ENCODE measurements around the gene TFEB. TPM values are rescaled to one million over a fixed set of nuclear protein-coding genes. Genes with fewer than 3 reads are reported as not detected.
A peak's percentile ranks its signal among the peaks of the same experiment; 100 is the strongest.

The TFEB gene
- total and polyA plus RNA-seq, 4 donors: 13.3 to 38.4 (median 27.8) TPM

DNA sequence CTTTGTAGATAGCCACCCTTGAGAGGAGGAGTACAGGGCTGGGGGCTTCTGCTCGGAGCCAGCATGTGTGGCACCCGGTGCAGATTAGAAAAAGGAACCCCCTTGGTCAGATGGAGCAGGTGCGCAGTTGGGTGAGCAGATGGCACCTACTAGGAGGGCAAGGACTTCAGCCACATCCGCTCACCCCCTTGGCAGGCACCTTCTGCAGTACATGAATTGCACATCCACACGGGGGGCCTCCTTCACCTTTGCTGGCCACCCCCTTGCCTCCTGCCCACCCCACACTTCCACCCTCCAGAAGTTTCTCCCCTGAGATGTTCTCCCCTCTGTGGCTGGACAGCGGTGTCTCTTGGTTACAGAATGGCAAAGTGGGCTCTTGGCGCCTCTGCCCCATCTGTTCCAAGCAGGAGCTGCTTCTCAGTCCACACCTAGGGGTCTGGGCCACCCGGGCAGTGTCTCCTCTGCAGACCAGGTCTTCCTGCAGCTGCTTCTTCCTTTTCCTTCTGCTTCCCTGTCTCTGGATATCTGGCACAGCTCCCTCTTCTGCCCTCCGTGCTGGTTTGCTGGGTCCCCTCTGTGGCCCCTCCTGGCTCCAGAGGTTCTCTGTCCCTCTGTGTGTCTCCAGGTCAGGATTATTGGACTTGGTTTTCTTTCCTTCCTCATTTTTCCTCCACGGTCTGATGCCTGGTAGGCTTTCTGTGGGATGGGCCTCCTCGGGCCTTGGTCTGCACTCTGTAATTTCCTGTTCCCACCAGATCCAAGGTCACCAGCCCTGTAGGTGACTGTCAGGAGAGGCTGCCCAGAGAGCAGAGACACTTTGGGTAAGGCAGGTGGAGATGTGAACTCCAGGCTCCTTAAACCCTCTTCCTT, 93.1 kb downstream of the TFEB start:
- Histone ChIP-seq H3K4me3 (no peak overlapping the region), H3K27ac (ENCODE audit: low read depth in 1 of 2, low read length in 1 of 2) (peak overlapping the region in 1 of 2 donors; percentile 40), H3K36me3 (ENCODE audit: control insufficient read depth in 4 of 4, insufficient read depth in 4 of 4, low read length in 4 of 4) (peaks cover 0 to 40% (median 6%) of the 10 kb centered on the region in 4 donors), H3K9me3 (ENCODE audit: control insufficient read depth in 4 of 4, insufficient read depth in 3 of 4, low read length in 3 of 4) (no peaks in the 10 kb centered on the region), H3K27me3 (ENCODE audit: control insufficient read depth in 3 of 3, insufficient read depth in 3 of 3, low read length in 2 of 3) (no peaks in the 10 kb centered on the region), H3K4me1 (ENCODE audit: control insufficient read depth in 5 of 5, insufficient read depth in 5 of 5, low read length in 5 of 5) (peaks cover 0 to 80% (median 47%) of the 10 kb centered on the region in 5 donors), H3K9ac (ENCODE audit: insufficient read depth in 1 of 2, low read length in 2 of 2) (no peak overlapping the region)
- no peak for DNase-seq
- TF ChIP-seq, protein P1, sequence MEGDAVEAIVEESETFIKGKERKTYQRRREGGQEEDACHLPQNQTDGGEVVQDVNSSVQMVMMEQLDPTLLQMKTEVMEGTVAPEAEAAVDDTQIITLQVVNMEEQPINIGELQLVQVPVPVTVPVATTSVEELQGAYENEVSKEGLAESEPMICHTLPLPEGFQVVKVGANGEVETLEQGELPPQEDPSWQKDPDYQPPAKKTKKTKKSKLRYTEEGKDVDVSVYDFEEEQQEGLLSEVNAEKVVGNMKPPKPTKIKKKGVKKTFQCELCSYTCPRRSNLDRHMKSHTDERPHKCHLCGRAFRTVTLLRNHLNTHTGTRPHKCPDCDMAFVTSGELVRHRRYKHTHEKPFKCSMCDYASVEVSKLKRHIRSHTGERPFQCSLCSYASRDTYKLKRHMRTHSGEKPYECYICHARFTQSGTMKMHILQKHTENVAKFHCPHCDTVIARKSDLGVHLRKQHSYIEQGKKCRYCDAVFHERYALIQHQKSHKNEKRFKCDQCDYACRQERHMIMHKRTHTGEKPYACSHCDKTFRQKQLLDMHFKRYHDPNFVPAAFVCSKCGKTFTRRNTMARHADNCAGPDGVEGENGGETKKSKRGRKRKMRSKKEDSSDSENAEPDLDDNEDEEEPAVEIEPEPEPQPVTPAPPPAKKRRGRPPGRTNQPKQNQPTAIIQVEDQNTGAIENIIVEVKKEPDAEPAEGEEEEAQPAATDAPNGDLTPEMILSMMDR (IDR thresholded peaks at IDR 0.05; ENCODE audit: control extremely low read depth, extremely low read depth): no peak
- WGBS, 2 donors: 68 to 74% methylated on average over 11 of the region's 11 CpGs
- ATAC-seq (ENCODE audit: insufficient read depth, low FRiP score): no peak

- no peaks in the 10 kb centered on the region for H3K9me3 ChIP-seq (ENCODE audit: control insufficient read depth in 4 of 4, insufficient read depth in 3 of 4, low read length in 3 of 4)
- H3K36me3 ChIP-seq (ENCODE audit: control insufficient read depth in 4 of 4, insufficient read depth in 4 of 4, low read length in 4 of 4): peaks cover 0 to 31% (median 4%) of the 10 kb centered on the region in 4 donors
- no peak overlapping the region for H3K9ac ChIP-seq (ENCODE audit: insufficient read depth in 1 of 2, low read length in 2 of 2)
- ATAC-seq (ENCODE audit: insufficient read depth, low FRiP score) (no peak), DNase-seq (no peak)
- peaks cover 0 to 74% (median 44%) of the 10 kb centered on the region in 5 donors for H3K4me1 ChIP-seq (ENCODE audit: control insufficient read depth in 5 of 5, insufficient read depth in 5 of 5, low read length in 5 of 5)
- 84 to 94% methylated on average over 9 of the region's 9 CpGs for WGBS, 2 donors
- H3K27ac ChIP-seq (ENCODE audit: low read depth in 1 of 2, low read length in 1 of 2): no peak overlapping the region
- H3K27me3 ChIP-seq (ENCODE audit: control insufficient read depth in 3 of 3, insufficient read depth in 3 of 3, low read length in 2 of 3): no peaks in the 10 kb centered on the region
- TF ChIP-seq, protein P1 (IDR thresholded peaks at IDR 0.05; ENCODE audit: control extremely low read depth, extremely low read depth): no peak
- H3K4me3 ChIP-seq: no peak overlapping the region
Observed at GRCh38 chr6:41641352-41641925, 94.0 kb downstream of the TFEB start.

- H3K36me3 ChIP-seq (ENCODE audit: control insufficient read depth in 4 of 4, insufficient read depth in 4 of 4, low read length in 4 of 4): peaks cover 0 to 24% (median 4%) of the 10 kb centered on the region in 4 donors
- TF ChIP-seq, protein P1 (IDR thresholded peaks at IDR 0.05; ENCODE audit: control extremely low read depth, extremely low read depth): no peak
- H3K27me3 ChIP-seq (ENCODE audit: control insufficient read depth in 3 of 3, insufficient read depth in 3 of 3, low read length in 2 of 3): no peaks in the 10 kb centered on the region
- no peak overlapping the region for H3K27ac ChIP-seq (ENCODE audit: low read depth in 1 of 2, low read length in 1 of 2)
- 87 to 88% methylated on average over 7 of the region's 7 CpGs for WGBS, 2 donors
- no peak overlapping the region for H3K9ac ChIP-seq (ENCODE audit: insufficient read depth in 1 of 2, low read length in 2 of 2)
- ATAC-seq (ENCODE audit: insufficient read depth, low FRiP score) (no peak), DNase-seq (no peak)
- H3K4me1 ChIP-seq (ENCODE audit: control insufficient read depth in 5 of 5, insufficient read depth in 5 of 5, low read length in 5 of 5): peaks cover 0 to 75% (median 40%) of the 10 kb centered on the region in 5 donors
- no peaks in the 10 kb centered on the region for H3K9me3 ChIP-seq (ENCODE audit: control insufficient read depth in 4 of 4, insufficient read depth in 3 of 4, low read length in 3 of 4)
- no peak overlapping the region for H3K4me3 ChIP-seq
Observed at GRCh38 chr6:41640426-41640825, 95.0 kb downstream of the TFEB start.

Measured in lung (tissue), 12 donors.